HepG2 (cell line): ENCODE data around the gene NDUFAF8. TPM values are rescaled to one million over a fixed set of nuclear protein-coding genes. Genes with fewer than 3 reads are reported as not detected.

ENCODE experiments used
- ATAC-seq: fragments of 200-7000 bp; cut with Tn5 transposase; 3 replicates; pipeline ENCODE4 v1.9.1; 2020; ENCODE audit warnings: mild to moderate bottlenecking, moderate library complexity
- BruUV-seq: library from RNA; stranded (reverse); fragments of 400-500 nt; replicated peaks from 2 replicates; lab custom pipeline; 2021; lab: Mats Ljungman, UMichigan
- CTCF ChIA-PET: fragments of 300-600 bp; formaldehyde crosslinking; extraction: SDS; loops from one replicate; lab custom pipeline; 2021; ENCODE audit warnings: low total read pairs, inconsistent platforms, low intra/inter-chr PET ratio; lab: Yijun Ruan, JAX
- POLR2A ChIA-PET: fragments of 350-600 bp; sonication (Branson Sonifier 250); formaldehyde crosslinking; loops from one replicate; lab custom pipeline; 2020; ENCODE audit warnings: antibody characterized with exemption, inconsistent platforms; lab: Yijun Ruan, JAX
- DNase-seq: peaks from one replicate; pipeline ENCODE4 v3.0.0-alpha.2; 2015; ENCODE audit warnings: low spot score
- FAIRE-seq: peaks from 3 replicates; lab custom pipeline; 2011; peaks lifted over from hg19 to GRCh38; lab: Jason Lieb, UNC
- H2AFZ ChIP-seq: one replicate; pipeline ENCODE4 v1.6.1; 2011; ENCODE audit warnings: low read length, inconsistent platforms
- H3K27ac ChIP-seq: fragments of 300-600 bp; 3 replicates; pipeline ENCODE4 v1.8.0; 2011; ENCODE audit warnings: mixed run types, mild to moderate bottlenecking, mixed read lengths, low read length, inconsistent platforms; ENCODE audit not compliant: insufficient read depth; ENCODE audit errors: extremely low read length
- H3K27me3 ChIP-seq, 2 experiments: fragments of 200-600 bp in 1 of 2; 2 replicates in 1 of 2; 3 replicates in 1 of 2; pipeline versions ENCODE4 v1.6.0 to v1.8.0; 2011; ENCODE audit warnings: low read length in 2 of 2, mild to moderate bottlenecking in 2 of 2, moderate library complexity in 2 of 2, inconsistent platforms in 1 of 2; ENCODE audit not compliant: insufficient read depth in 2 of 2, control insufficient read depth in 1 of 2
- H3K36me3 ChIP-seq, 2 experiments: fragments of 200-600 bp in 1 of 2; replicated peaks in 1 of 2; 2 replicates in 1 of 2; 3 replicates in 1 of 2; pipeline versions ENCODE4 v1.5.1 to v1.8.0; 2011; ENCODE audit warnings: low read length in 2 of 2, inconsistent platforms in 1 of 2; ENCODE audit not compliant: insufficient read depth in 2 of 2, control insufficient read depth in 1 of 2
- H3K4me1 ChIP-seq: 2 replicates; pipeline ENCODE4 v1.5.1; 2012; ENCODE audit warnings: low read length, inconsistent platforms; ENCODE audit not compliant: insufficient read depth
- H3K4me2 ChIP-seq: 2 replicates; pipeline ENCODE4 v1.6.0; 2011; ENCODE audit warnings: low read depth, low read length, inconsistent platforms
- H3K4me3 ChIP-seq, 3 experiments: fragments of 200-600 bp in 1 of 3; sonication (generic), shearing (Covaris generic) in 1 of 3; replicated peaks in 1 of 3; 2 replicates each; pipeline ENCODE4 v1.5.1; 2011 to 2016; ENCODE audit warnings: low read length in 3 of 3, inconsistent platforms in 2 of 3, low read depth in 2 of 3, mild to moderate bottlenecking in 2 of 3, control low read depth in 1 of 3, mixed read lengths in 1 of 3; ENCODE audit not compliant: insufficient read depth in 1 of 3
- H3K79me2 ChIP-seq: one replicate; pipeline ENCODE4 v1.6.1; 2011; ENCODE audit warnings: low read length, inconsistent platforms; ENCODE audit not compliant: insufficient read depth
- H3K9ac ChIP-seq: 2 replicates; pipeline ENCODE4 v1.6.0; 2011; ENCODE audit warnings: mild to moderate bottlenecking, low read depth, low read length, inconsistent platforms; ENCODE audit not compliant: insufficient read depth
- H3K9me3 ChIP-seq: 2 replicates; pipeline ENCODE4 v1.5.1; 2012; ENCODE audit warnings: mild to moderate bottlenecking, low read length
- H4K20me1 ChIP-seq: 2 replicates; pipeline ENCODE4 v1.6.0; 2011; ENCODE audit warnings: inconsistent platforms, mild to moderate bottlenecking, low read length, moderate library complexity; ENCODE audit not compliant: insufficient read depth
- AFF4 ChIP-seq: sonication (generic); formaldehyde crosslinking; IDR thresholded peaks from 2 replicates; pipeline ENCODE4 v1.4.0; 2020; ENCODE audit warnings: missing genetic modification reagents
- ASH2L ChIP-seq: fragments of 300-600, 200-600 bp; sonication (generic); IDR thresholded peaks from 2 replicates; pipeline ENCODE4 v1.7.0; 2017; ENCODE audit warnings: low read depth, mild to moderate bottlenecking, moderate library complexity, mixed read lengths, low read length; ENCODE audit not compliant: insufficient read length
- CEBPB ChIP-seq: IDR thresholded peaks from 2 replicates; pipeline ENCODE4 v1.6.1; 2011; ENCODE audit warnings: low read depth, low read length, improper control_type of control experiment, borderline replicate concordance
- JUND ChIP-seq: sonication (generic); formaldehyde crosslinking; IDR thresholded peaks from 2 replicates; pipeline ENCODE4 v1.8.0; 2022; ENCODE audit warnings: mild to moderate bottlenecking, missing genetic modification reagents
- REPIN1 ChIP-seq: sonication (generic); formaldehyde crosslinking; IDR thresholded peaks from 2 replicates; pipeline ENCODE4 v1.8.0; 2022; ENCODE audit warnings: missing genetic modification reagents, low read depth, mild to moderate bottlenecking, borderline replicate concordance
- RXRA ChIP-seq: sonication (generic); formaldehyde crosslinking; IDR thresholded peaks from 2 replicates; pipeline ENCODE4 v1.5.1; 2020; ENCODE audit warnings: missing genetic modification reagents
- SOX6 ChIP-seq, 2 experiments: fragments of 450-650 bp in 1 of 2; sonication (generic) in 1 of 2; formaldehyde crosslinking in 1 of 2; IDR thresholded peaks; 2 replicates each; pipeline versions ENCODE4 v1.4.0 to v1.6.1; 2017 to 2020; ENCODE audit warnings: antibody characterized with exemption in 1 of 2, mild to moderate bottlenecking in 1 of 2, missing genetic modification reagents in 1 of 2
- TBX2 ChIP-seq: sonication (generic); formaldehyde crosslinking; IDR thresholded peaks from 2 replicates; pipeline ENCODE4 v1.5.0; 2020; ENCODE audit warnings: missing genetic modification reagents, mild to moderate bottlenecking, borderline replicate concordance
- TFAP4 ChIP-seq: sonication (generic); IDR thresholded peaks from 2 replicates; pipeline ENCODE4 v1.6.1; 2016; ENCODE audit warnings: low read depth, borderline replicate concordance
- TGIF2 ChIP-seq: IDR thresholded peaks from 2 replicates; pipeline ENCODE4 v1.6.1; 2016; ENCODE audit warnings: control low read depth, missing compliant biosample characterization
- ZNF260 ChIP-seq: sonication (generic); formaldehyde crosslinking; IDR thresholded peaks from 2 replicates; pipeline ENCODE4 v1.4.0; 2020; ENCODE audit warnings: missing genetic modification reagents, low read depth, mild to moderate bottlenecking, borderline replicate concordance
- ZNF317 ChIP-seq: sonication (generic); formaldehyde crosslinking; IDR thresholded peaks from 2 replicates; pipeline ENCODE4 v1.5.0; 2020; ENCODE audit warnings: mild to moderate bottlenecking, missing genetic modification reagents
- ZSCAN30 ChIP-seq: sonication (generic); formaldehyde crosslinking; IDR thresholded peaks from 2 replicates; pipeline ENCODE4 v1.5.0; 2020; ENCODE audit warnings: mild to moderate bottlenecking, missing genetic modification reagents
- WGBS: methylation state at CpG from one replicate; pipeline ENCODE4 v1.1.6; 2017; ENCODE audit warnings: low lambda C conversion rate; 5-methylcytosine and 5-hydroxymethylcytosine counted together
- in situ Hi-C: cut with HindIII; loops from 2 replicates; pipeline ENCODE4 v1.10.0; 2017; ENCODE audit warnings: low pct_unique_long_range_greater_than_20kb; ENCODE audit not compliant: extremely low pct_ligation_motif_present
- intact Hi-C: fragments of 100-400 bp; cut with micrococcal nuclease; formaldehyde crosslinking; loops from one replicate; pipeline ENCODE4 v1.10.0; 2022; ENCODE audit not compliant: unreplicated experiment
- polyA plus RNA-seq, 8 experiments: library from polyadenylated mRNA; depleted of rRNA in 3 of 8; stranded (reverse) in 7 of 8; unstranded in 1 of 8; fragments of >200 nt; fragmentation: Illumina TruSeq in 4 of 8; extraction: Trizol in 4 of 8; gene quantifications; 2 replicates each; pipeline versions ENCODE4 v1.2.1 to v1.2.3, GENCODE V29; 2011 to 2016; ENCODE audit warnings: low read depth in 4 of 8, missing spikeins in 1 of 8, mixed read lengths in 1 of 8; ENCODE audit not compliant: insufficient read depth in 1 of 8
- total RNA-seq, 5 experiments: library from RNA; depleted of rRNA; stranded (reverse); fragments of >200 nt; fragmentation: Illumina TruSeq; extraction: Trizol; gene quantifications; 2 replicates each; pipeline ENCODE4 v1.2.3, GENCODE V29; 2016; ENCODE audit warnings: low read depth in 1 of 5
- TF ChIP-seq, protein P1 (sequence below): sonication (generic); formaldehyde crosslinking; IDR thresholded peaks from 2 replicates; pipeline ENCODE4 v1.5.1; 2020; ENCODE audit warnings: mild to moderate bottlenecking, moderate library complexity, missing genetic modification reagents

NDUFAF8 gene
- total and polyA plus RNA-seq, 2 of the 13 experiments (the other 11 are each of a cell fraction or from before 2014, with no cell fraction given) = 75.6 to 233 TPM

DNA sequence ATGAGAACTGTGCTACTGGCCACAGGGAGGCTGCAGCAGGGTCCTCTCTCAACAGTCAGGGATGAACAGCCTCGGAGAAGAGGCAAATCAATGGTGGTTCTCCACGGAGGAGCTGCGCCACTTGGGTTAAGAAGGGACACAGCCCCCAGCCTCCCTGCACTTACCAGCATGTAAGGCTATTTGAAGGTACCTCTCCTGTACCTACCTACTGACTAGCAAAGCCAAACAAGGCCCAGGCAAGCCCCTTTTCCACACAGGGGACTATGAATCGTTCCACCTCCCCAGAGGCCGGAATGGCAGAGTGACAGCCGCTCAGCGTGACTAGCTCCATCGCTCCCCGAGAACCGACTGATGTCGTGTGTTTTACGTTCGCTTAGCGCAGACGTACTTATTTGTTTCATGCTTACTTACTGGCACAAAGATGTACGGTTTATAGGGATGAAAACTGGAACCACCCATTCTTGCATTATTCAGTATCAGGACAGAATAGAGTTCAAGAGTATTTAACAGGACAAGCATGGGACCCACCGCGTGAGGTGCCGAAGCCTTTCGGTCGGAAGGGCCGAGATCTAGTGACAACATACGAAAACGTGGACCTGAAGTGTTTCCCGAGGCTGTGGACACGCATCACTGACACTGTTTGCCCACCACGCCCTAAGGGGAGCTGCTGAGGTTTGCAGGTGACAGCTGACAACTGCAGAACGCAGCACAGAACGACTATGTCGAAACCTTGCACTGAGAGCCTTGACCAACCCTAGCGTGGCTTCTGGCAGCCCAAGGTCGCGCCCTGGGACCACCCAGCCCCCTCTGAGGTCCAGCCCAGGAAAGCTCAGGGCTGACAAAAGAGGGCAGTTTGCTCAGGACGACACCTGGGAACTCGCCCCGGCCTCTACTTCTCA lies 1.3 kb upstream of the NDUFAF8 start:
- peak overlapping the region; percentile 91 for H3K4me2 ChIP-seq
- H3K4me1 ChIP-seq = peaks cover 27% of the 10 kb centered on the region
- TSS peak; percentile 60 for BruUV-seq
- H3K9ac ChIP-seq = peak overlapping the region; percentile 98
- no peaks in the 10 kb centered on the region for H3K9me3 ChIP-seq
- peaks cover 8% of the 10 kb centered on the region; the same call in 1 of the 2 replicates for H4K20me1 ChIP-seq
- peak overlapping the region; percentile 48 for H3K27ac ChIP-seq
- ATAC-seq = no peak
- in situ Hi-C loops = no loop called here
- 49% methylated on average over 26 of the region's 36 CpGs for WGBS
- ChIA-PET POLR2A (interaction anchor here (0.8 to 3.8 kb wide), 8 partner anchors 8 to 428 kb away, joined by 3 to 61 read pairs (median 6); partner anchors contain the start of gene CEP131), CTCF (no interaction called here)
- H3K36me3 ChIP-seq = peaks cover 9 to 10% of the 10 kb centered on the region in 2 experiments; a peak in 3 of 5 replicates
- FAIRE-seq = peak; percentile 63
- no peak overlapping the region for H2AFZ ChIP-seq
- peaks cover 40% of the 10 kb centered on the region for H3K79me2 ChIP-seq
- DNase-seq = no peak
- H3K4me3 ChIP-seq = peak overlapping the region; percentile 80 to 95 (median 90)
- H3K27me3 ChIP-seq = no peaks in the 10 kb centered on the region; a peak in 1 of 5 replicates
- intact Hi-C loops = no loop called here
- TF ChIP-seq, protein P1, sequence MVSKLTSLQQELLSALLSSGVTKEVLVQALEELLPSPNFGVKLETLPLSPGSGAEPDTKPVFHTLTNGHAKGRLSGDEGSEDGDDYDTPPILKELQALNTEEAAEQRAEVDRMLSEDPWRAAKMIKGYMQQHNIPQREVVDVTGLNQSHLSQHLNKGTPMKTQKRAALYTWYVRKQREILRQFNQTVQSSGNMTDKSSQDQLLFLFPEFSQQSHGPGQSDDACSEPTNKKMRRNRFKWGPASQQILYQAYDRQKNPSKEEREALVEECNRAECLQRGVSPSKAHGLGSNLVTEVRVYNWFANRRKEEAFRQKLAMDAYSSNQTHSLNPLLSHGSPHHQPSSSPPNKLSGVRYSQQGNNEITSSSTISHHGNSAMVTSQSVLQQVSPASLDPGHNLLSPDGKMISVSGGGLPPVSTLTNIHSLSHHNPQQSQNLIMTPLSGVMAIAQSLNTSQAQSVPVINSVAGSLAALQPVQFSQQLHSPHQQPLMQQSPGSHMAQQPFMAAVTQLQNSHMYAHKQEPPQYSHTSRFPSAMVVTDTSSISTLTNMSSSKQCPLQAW (CRISPR knock-in tag) = peak; percentile 43; the same call in 1 of the 2 replicates
- TF ChIP-seq ASH2L = no peak
- TF ChIP-seq AFF4 = 0 out of 2 replicates have a peak, but pooled peaks have one; percentile 8
- TF ChIP-seq ZNF260 (CRISPR knock-in tag) = no peak
- TF ChIP-seq SOX6 (IDR thresholded peaks at IDR 0.05) = no peak
- no peak for TF ChIP-seq SOX6 (CRISPR knock-in tag; IDR thresholded peaks at IDR 0.05)
- peak; percentile 39; the same call in 1 of the 2 replicates for TF ChIP-seq TFAP4
- TF ChIP-seq RXRA (CRISPR knock-in tag) = peak; percentile 5; the same call in 1 of the 2 replicates
- TF ChIP-seq TBX2 (CRISPR knock-in tag) = no peak
- TF ChIP-seq ZNF317 (CRISPR knock-in tag) = 0 out of 2 replicates have a peak, but pooled peaks have one; percentile 27
- TF ChIP-seq TGIF2 (CRISPR knock-in tag) = 0 out of 2 replicates have a peak, but pooled peaks have one; percentile 57
- 0 out of 2 replicates have a peak, but pooled peaks have one; percentile 5 for TF ChIP-seq REPIN1 (CRISPR knock-in tag)
- 0 out of 2 replicates have a peak, but pooled peaks have one; percentile 11 for TF ChIP-seq CEBPB
- no peak for TF ChIP-seq ZSCAN30
- TF ChIP-seq JUND (CRISPR knock-in tag) = no peak
